Measurements from ENCODE around the gene WDFY3.

The WDFY3 gene

DNA sequence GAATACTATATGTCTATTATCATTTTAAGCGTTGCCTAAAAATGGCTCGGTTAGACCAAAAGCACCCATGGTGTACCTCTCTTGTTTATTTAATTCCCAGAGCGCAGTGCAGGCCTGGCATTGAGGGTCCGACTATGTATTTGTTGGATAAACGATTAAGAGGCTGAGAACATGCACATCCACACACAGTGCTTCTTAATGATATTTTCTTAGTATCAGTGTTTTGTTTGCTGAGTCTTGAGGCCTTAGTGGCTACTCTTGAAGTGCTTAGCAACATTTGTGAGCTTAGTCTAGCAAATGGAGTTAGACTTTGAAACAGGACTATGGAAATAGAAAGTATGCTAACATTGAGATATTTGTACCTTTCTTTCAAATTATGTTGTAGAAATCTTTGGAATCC is 339.8 kb downstream of the WDFY3 start:
- no peak overlapping the region for H3K27ac ChIP-seq (ENCODE audit: low read depth, low read length)
- no peaks in the 10 kb centered on the region for H3K36me3 ChIP-seq (ENCODE audit: insufficient read depth, low read length)
- no peaks in the 10 kb centered on the region for H3K27me3 ChIP-seq (ENCODE audit: insufficient read depth, low read length)
- H3K4me1 ChIP-seq (ENCODE audit: control insufficient read depth, insufficient read depth, low read length, unreplicated experiment): peaks cover 4% of the 10 kb centered on the region
- no peak overlapping the region for H3K4me3 ChIP-seq (ENCODE audit: low read depth, low read length)
- no peaks in the 10 kb centered on the region for H3K79me2 ChIP-seq (ENCODE audit: control insufficient read depth, insufficient read depth, low read length, unreplicated experiment)
- no peak overlapping the region for H2AFZ ChIP-seq (ENCODE audit: low read length, unreplicated experiment)

DNA sequence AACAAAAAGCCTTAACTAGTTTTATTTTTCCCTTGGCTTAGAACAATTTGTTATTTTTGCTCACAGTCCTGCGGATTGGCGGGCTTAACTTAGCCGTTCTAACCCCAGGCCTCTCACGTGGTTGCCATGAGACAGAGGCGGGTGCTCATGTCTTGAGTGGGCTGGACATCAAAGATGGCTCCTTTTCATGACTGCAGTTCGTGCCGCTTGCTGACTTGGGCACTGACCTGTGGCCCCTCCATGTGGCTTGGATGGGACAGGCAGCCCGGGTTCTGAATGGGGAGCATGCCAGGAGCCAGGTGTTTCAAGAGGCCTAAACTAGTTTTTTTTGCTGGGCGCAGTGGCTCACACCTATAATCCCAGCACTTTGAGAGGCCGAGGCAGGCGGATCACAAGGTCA is 342.8 kb downstream of the WDFY3 start:
- Histone ChIP-seq H3K27me3 (ENCODE audit: insufficient read depth, low read length) (no peaks in the 10 kb centered on the region), H3K4me3 (ENCODE audit: low read depth, low read length) (no peak overlapping the region), H3K4me1 (ENCODE audit: control insufficient read depth, insufficient read depth, low read length, unreplicated experiment) (no peaks in the 10 kb centered on the region), H3K27ac (ENCODE audit: low read depth, low read length) (no peak overlapping the region), H2AFZ (ENCODE audit: low read length, unreplicated experiment) (no peak overlapping the region), H3K79me2 (ENCODE audit: control insufficient read depth, insufficient read depth, low read length, unreplicated experiment) (no peaks in the 10 kb centered on the region), H3K36me3 (ENCODE audit: insufficient read depth, low read length) (no peaks in the 10 kb centered on the region)

DNA sequence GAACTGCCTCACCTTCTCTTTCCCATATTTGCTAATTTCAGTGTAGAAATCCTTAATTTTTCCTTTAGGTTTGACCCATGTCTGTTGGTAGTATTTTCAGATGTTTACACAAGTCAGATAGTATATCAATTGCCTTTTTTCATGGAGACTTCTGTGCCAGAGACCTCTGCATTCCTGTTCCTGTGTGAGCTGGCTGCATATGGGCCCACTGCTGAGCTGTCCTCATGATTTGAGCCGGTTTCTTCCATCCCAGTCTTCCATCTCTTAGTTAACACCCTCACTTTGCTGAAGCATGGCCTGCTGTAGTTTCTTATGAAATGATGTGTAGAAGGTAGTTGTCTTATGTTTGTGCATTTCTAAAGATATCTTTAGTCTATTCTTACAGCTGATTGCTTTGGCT is 343.5 kb downstream of the WDFY3 start:
- Histone ChIP-seq H3K27ac (ENCODE audit: low read depth, low read length) (no peak overlapping the region), H3K4me3 (ENCODE audit: low read depth, low read length) (no peak overlapping the region), H3K36me3 (ENCODE audit: insufficient read depth, low read length) (no peaks in the 10 kb centered on the region), H3K27me3 (ENCODE audit: insufficient read depth, low read length) (no peaks in the 10 kb centered on the region), H3K4me1 (ENCODE audit: control insufficient read depth, insufficient read depth, low read length, unreplicated experiment) (no peaks in the 10 kb centered on the region), H2AFZ (ENCODE audit: low read length, unreplicated experiment) (no peak overlapping the region), H3K79me2 (ENCODE audit: control insufficient read depth, insufficient read depth, low read length, unreplicated experiment) (no peaks in the 10 kb centered on the region)

Measured in ACC112 (cell line).